ENCODE results near the gene RPN2.

RPN2 gene

DNA sequence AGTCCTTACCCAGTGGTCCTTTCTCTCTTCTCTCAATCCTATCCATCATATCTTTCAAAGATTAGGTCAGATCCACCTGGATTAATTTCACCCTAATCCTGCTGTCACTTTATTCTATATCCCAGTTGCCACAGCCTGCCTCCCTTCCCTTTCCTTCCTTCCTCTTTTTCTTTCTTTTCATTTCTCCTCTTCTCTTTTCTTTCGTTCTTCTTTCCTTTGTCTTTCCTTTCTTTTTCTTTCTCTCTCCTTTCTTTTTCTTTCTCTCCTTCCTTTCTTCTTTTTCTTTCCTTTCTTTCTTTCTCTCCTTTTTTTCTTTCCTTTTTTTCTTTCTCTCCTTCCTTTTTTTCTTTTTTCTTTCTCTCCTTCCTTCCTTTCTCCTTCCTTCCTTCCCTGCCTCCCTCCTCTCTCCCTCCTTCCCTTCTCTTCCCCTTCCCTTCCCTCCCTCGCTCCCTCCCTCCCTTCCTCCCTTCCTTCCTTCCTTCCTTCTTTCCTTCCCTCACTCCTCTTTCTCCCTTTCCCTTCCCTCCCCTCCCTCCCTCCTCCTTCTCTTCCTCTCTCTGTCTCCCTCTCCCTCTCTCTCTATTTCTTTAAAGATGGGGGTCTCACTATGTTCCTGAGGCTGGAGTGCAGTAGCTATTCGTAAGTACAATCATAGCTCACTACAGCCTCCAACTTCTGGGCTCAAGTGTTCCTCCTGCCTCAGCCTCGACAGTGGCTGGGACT is 15.1 kb upstream of the RPN2 start:
- no peaks in the 10 kb centered on the region for H3K27me3 Mint-ChIP-seq (ENCODE audit: low read depth)
- no peak overlapping the region for H3K4me3 Mint-ChIP-seq
- H3K9me3 Mint-ChIP-seq, result no peaks in the 10 kb centered on the region
- TF ChIP-seq, protein P1, sequence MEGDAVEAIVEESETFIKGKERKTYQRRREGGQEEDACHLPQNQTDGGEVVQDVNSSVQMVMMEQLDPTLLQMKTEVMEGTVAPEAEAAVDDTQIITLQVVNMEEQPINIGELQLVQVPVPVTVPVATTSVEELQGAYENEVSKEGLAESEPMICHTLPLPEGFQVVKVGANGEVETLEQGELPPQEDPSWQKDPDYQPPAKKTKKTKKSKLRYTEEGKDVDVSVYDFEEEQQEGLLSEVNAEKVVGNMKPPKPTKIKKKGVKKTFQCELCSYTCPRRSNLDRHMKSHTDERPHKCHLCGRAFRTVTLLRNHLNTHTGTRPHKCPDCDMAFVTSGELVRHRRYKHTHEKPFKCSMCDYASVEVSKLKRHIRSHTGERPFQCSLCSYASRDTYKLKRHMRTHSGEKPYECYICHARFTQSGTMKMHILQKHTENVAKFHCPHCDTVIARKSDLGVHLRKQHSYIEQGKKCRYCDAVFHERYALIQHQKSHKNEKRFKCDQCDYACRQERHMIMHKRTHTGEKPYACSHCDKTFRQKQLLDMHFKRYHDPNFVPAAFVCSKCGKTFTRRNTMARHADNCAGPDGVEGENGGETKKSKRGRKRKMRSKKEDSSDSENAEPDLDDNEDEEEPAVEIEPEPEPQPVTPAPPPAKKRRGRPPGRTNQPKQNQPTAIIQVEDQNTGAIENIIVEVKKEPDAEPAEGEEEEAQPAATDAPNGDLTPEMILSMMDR (IDR thresholded peaks at IDR 0.05; ENCODE audit: unreplicated experiment in 3 of 3), result no peak
- H3K27ac Mint-ChIP-seq, result no peak overlapping the region
- no peaks in the 10 kb centered on the region for H3K4me1 Mint-ChIP-seq
- no peaks in the 10 kb centered on the region for H3K36me3 Mint-ChIP-seq (ENCODE audit: low read depth)

DNA sequence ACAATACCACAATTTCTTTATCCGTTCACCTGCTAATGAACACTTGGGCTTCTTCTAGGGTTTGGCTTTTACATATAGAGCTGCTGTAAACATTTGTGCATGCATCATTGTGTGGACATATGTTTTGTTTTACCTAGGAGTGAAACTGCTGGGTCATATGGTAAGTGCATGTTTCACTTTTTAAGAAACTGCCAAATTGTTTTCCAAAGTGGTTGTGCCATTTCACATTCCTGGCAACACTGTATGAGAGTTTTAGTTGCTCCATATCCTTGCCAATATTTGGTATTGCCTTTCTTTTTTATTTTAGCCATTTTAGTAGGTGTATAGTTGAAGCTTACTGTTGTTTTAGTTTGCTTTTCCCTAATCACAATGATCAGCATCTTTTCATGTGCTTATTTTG is 14.1 kb upstream of the RPN2 start:
- Mint-ChIP-seq H3K9me3 (no peaks in the 10 kb centered on the region), H3K4me3 (no peak overlapping the region), H3K27ac (no peak overlapping the region), H3K27me3 (ENCODE audit: low read depth) (no peaks in the 10 kb centered on the region), H3K36me3 (ENCODE audit: low read depth) (no peaks in the 10 kb centered on the region), H3K4me1 (no peaks in the 10 kb centered on the region)
- TF ChIP-seq, protein P1 (IDR thresholded peaks at IDR 0.05; ENCODE audit: unreplicated experiment in 3 of 3), result no peak

DNA sequence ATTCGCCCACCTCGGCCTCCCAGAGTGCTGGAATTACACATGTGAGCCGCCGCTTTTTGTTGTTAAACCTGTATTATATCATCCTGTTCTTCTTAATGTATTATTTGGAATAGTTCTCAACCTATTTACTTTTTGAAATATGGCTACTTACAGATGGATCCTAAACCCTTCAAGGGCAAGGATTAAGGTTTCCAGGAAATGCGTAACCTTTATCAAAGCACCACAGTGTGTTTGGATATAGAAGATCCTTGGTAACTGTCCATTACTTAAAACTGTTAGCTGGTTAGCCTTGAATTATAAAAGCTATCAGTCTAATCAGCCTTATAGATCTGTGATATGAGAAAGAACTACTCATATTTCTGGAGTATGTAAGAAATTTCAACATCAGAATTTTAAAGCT is 12.3 kb upstream of the RPN2 start:
- Mint-ChIP-seq H3K9me3 (no peaks in the 10 kb centered on the region), H3K4me1 (no peaks in the 10 kb centered on the region), H3K27ac (no peak overlapping the region), H3K4me3 (no peak overlapping the region), H3K36me3 (ENCODE audit: low read depth) (no peaks in the 10 kb centered on the region), H3K27me3 (ENCODE audit: low read depth) (no peaks in the 10 kb centered on the region)
- TF ChIP-seq, protein P1 (IDR thresholded peaks at IDR 0.05; ENCODE audit: unreplicated experiment in 3 of 3), result no peak

DNA sequence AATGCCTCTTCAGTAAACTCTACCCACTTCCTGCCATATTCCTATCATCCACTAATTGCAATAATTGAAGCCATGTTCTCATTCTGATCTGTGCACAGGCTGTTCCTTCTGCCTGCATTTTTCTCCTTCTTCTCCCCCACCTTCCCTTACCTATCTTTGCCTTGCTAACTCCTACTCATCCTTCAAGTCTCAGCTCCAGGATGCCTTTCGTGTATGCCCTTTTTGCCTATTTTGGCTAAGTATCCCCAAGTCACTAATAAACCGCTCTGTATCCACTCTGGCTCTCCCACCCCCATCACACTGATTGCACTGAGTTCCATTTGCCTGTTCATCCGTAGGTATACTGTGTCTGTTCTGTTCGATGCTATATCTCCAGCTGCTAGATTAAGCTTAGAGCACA is 6.3 kb upstream of the RPN2 start:
- Mint-ChIP-seq H3K36me3 (ENCODE audit: low read depth) (peaks cover 6% of the 10 kb centered on the region), H3K27ac (no peak overlapping the region), H3K4me3 (no peak overlapping the region), H3K4me1 (peaks cover under 1% of the 10 kb centered on the region), H3K9me3 (no peaks in the 10 kb centered on the region), H3K27me3 (ENCODE audit: low read depth) (no peaks in the 10 kb centered on the region)
- TF ChIP-seq, protein P1 (IDR thresholded peaks at IDR 0.05; ENCODE audit: unreplicated experiment in 3 of 3), result no peak

DNA sequence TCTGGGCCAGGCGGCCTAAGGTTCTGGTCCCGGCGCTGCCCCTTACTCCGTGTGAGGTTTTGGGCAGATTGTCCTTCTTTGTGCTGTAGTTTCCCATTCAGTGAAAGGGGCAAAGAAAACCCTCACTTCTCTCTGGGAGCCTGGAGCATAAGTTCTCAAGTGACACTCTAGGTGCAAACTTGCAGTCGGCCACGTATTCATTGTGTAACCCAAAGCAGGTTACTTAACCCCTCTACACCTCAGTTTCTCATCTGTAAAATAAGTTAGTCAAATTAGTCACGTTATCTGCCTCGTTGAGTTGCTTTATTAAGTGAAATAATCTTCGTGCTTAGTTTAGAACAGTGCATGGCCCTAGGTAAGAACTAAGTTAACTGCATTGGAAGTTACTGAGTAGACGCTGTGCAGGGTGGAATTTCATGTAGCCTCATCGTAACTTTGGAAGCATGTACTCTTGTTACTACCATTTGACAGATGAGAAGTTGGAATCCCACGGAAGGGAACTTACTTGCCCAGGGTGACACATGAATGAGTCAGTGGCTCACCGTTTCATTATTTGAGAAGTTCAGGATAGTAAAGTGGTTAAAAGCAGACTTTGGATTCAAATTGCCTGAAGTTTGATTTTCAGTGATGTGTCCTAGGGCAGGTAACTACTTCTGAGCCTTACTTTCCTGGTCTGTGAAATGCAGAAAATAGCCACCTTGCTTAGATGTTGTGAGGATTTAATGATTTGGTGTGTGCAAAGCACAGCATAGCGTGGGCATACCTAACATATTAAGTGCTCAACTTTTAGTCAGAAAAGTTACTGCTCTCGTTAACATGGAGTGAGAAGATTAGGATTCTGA is 774 bp downstream of the RPN2 start:
- peak overlapping the region; percentile 100 for H3K27ac Mint-ChIP-seq
- H3K9me3 Mint-ChIP-seq, result no peaks in the 10 kb centered on the region
- H3K27me3 Mint-ChIP-seq (ENCODE audit: low read depth), result peaks cover 4% of the 10 kb centered on the region
- TF ChIP-seq, protein P1 (IDR thresholded peaks at IDR 0.05; ENCODE audit: unreplicated experiment in 3 of 3), result no peak
- peaks cover 36% of the 10 kb centered on the region for H3K4me1 Mint-ChIP-seq
- H3K36me3 Mint-ChIP-seq (ENCODE audit: low read depth), result peaks cover 24% of the 10 kb centered on the region
- peak overlapping the region; percentile 95 to 98 (median 96) for H3K4me3 Mint-ChIP-seq
